Measurements from ENCODE around the gene CCDC188. TPM values are rescaled to one million over a fixed set of nuclear protein-coding genes. Genes with fewer than 3 reads are reported as not detected.

The CCDC188 gene
- total and polyA plus RNA-seq, 2 of the 4 experiments (the other 2 are of a cell fraction), result 0.10 TPM; not detected in 1

DNA sequence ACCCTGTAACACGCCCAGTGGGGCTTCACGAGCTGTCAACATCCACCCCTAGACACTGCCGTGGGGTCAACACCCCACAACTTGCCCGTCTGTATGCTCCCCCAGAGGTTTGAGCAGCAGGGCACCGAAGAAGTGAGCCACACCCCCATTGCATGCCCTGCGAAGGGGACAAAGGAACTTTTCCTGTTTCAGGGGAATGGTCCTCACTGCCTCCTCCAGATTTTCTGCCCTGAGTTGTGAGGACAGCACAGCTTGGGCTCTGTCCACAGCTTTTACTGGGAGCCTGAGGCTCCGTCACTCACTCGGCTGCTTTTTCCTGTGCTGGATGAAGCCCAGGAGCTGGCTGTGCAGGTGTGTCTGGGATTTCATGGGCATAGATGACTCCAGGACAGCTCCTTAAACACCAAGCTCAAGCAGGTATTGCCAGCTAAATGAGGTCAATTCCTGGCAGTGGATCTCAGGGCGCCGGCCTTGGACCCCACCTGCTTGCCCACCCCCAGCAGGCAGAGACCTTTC lies 40.2 kb upstream of the CCDC188 start:
- H3K27ac ChIP-seq (ENCODE audit: insufficient read depth, low read length), result no peak overlapping the region
- no peak overlapping the region for H2BK20ac ChIP-seq (ENCODE audit: low read depth, low read length)
- H4K8ac ChIP-seq (ENCODE audit: low read depth in 2 of 2, low read length in 2 of 2), result no peak overlapping the region
- H2AK5ac ChIP-seq (ENCODE audit: low read depth, low read length), result no peak overlapping the region
- ChIA-PET CTCF (no interaction called here), POLR2A (ENCODE audit: unreplicated experiment) (no interaction called here)
- H3K4me1 ChIP-seq (ENCODE audit: control insufficient read depth, insufficient read depth, low read length), result no peaks in the 10 kb centered on the region
- H3K9me1 ChIP-seq (ENCODE audit: insufficient read depth, low read length), result no peaks in the 10 kb centered on the region
- H3K23ac ChIP-seq (ENCODE audit: low read depth, low read length), result no peak overlapping the region
- dilution Hi-C loops (cut with HindIII; ENCODE audit: low sequenced_read_pairs, unreplicated experiment), result no loop called here
- H3K18ac ChIP-seq (ENCODE audit: low read depth, low read length), result no peak overlapping the region
- in situ Hi-C loops (cut with MboI; ENCODE audit: low sequenced_read_pairs), result no loop called here
- no peak overlapping the region for H4K91ac ChIP-seq (ENCODE audit: insufficient read depth, low read depth, low read length)
- BruUV-seq (replicated peaks), result no TSS peak
- H4K20me1 ChIP-seq (ENCODE audit: insufficient read depth, low read length), result no peaks in the 10 kb centered on the region
- no peak overlapping the region for H3K4ac ChIP-seq (ENCODE audit: low read depth, low read length)
- no peak overlapping the region for H4K5ac ChIP-seq (ENCODE audit: low read depth, low read length)
- H2BK120ac ChIP-seq (ENCODE audit: low read depth, low read length), result no peak overlapping the region
- no peak overlapping the region for H3K4me2 ChIP-seq (ENCODE audit: low read depth, low read length)
- H3K36me3 ChIP-seq (ENCODE audit: control insufficient read depth, insufficient read depth, low read length), result no peaks in the 10 kb centered on the region
- peaks cover 24% of the 10 kb centered on the region for H3K27me3 ChIP-seq (ENCODE audit: control insufficient read depth, insufficient read depth, low read length)
- H2BK15ac ChIP-seq (ENCODE audit: low read depth, low read length), result no peak overlapping the region
- H3K56ac ChIP-seq (ENCODE audit: extremely low read depth, insufficient read depth, low read length), result no peak overlapping the region
- no peaks in the 10 kb centered on the region for H3K79me1 ChIP-seq (ENCODE audit: low read depth in 1 of 2, low read length in 2 of 2)
- intact Hi-C loops (cut with micrococcal nuclease), result no loop called here
- 40% methylated on average over 2 of the region's 10 CpGs; no CpG with 5 or more reads in 1 of the 2 experiments for WGBS, 2 experiments (ENCODE audit: extremely low coverage in 2 of 2, insufficient read length in 1 of 2)
- ATAC-seq (ENCODE audit: low read depth) (no peak), DNase-seq (no peak)
- no peak overlapping the region for H3K9ac ChIP-seq (ENCODE audit: low read depth, low read length)
- H3K14ac ChIP-seq (replicated peaks; ENCODE audit: low read depth, low read length), result no peak overlapping the region
- H3K9me3 ChIP-seq (ENCODE audit: control insufficient read depth, insufficient read depth, low read length), result no peaks in the 10 kb centered on the region
- no peak overlapping the region for H2BK5ac ChIP-seq (ENCODE audit: low read depth, low read length, poor library complexity, severe bottlenecking)
- H2AK9ac ChIP-seq (replicated peaks; ENCODE audit: low read depth, low read length, poor library complexity), result no peak overlapping the region
- TF ChIP-seq BHLHE40 (IDR thresholded peaks at IDR 0.05; ENCODE audit: low read depth, low read length) (no peak), POLR2A (IDR thresholded peaks at IDR 0.05; ENCODE audit: low read depth, low read length) (no peak), CEBPB (IDR thresholded peaks at IDR 0.05; ENCODE audit: low read depth, low read length) (no peak), MAZ (IDR thresholded peaks at IDR 0.05; ENCODE audit: borderline replicate concordance, low read depth, low read length) (no peak), RAD21 (IDR thresholded peaks at IDR 0.05; ENCODE audit: low read length) (no peak), MAFK (IDR thresholded peaks at IDR 0.05; ENCODE audit: low read depth, low read length) (no peak), NFE2L2 (IDR thresholded peaks at IDR 0.05; ENCODE audit: low read depth, low read length) (no peak), FOS (IDR thresholded peaks at IDR 0.05; ENCODE audit: low read depth, low read length) (no peak)
- TF ChIP-seq, protein P1, sequence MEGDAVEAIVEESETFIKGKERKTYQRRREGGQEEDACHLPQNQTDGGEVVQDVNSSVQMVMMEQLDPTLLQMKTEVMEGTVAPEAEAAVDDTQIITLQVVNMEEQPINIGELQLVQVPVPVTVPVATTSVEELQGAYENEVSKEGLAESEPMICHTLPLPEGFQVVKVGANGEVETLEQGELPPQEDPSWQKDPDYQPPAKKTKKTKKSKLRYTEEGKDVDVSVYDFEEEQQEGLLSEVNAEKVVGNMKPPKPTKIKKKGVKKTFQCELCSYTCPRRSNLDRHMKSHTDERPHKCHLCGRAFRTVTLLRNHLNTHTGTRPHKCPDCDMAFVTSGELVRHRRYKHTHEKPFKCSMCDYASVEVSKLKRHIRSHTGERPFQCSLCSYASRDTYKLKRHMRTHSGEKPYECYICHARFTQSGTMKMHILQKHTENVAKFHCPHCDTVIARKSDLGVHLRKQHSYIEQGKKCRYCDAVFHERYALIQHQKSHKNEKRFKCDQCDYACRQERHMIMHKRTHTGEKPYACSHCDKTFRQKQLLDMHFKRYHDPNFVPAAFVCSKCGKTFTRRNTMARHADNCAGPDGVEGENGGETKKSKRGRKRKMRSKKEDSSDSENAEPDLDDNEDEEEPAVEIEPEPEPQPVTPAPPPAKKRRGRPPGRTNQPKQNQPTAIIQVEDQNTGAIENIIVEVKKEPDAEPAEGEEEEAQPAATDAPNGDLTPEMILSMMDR (conservative IDR thresholded peaks at IDR 0.05; ENCODE audit: low read depth, low read length), result no peak
- peak overlapping the region; percentile 7 for H2AFZ ChIP-seq (replicated peaks; ENCODE audit: low read length, poor library complexity)
- H3K4me3 ChIP-seq (ENCODE audit: insufficient read depth, low read depth, low read length), result no peak overlapping the region
